GM13976 (cell line): ENCODE measurements around the gene MR1.

Experiments
- DNase-seq: peaks from one replicate; pipeline ENCODE4 v3.0.0; 2012; ENCODE audit warnings: low spot score
- CTCF ChIP-seq: IDR thresholded peaks from 2 replicates; pipeline ENCODE4 v1.5.1; 2012; ENCODE audit warnings: borderline replicate concordance, mild to moderate bottlenecking; ENCODE audit not compliant: insufficient read depth; ENCODE audit errors: extremely low read depth, missing control alignments, control extremely low read depth
- in situ Hi-C: fragments of 300-500 bp; cut with MboI; formaldehyde crosslinking; loops from one replicate; pipeline ENCODE4 v1.12.0; 2022; ENCODE audit warnings: low sequenced_read_pairs, mixed read lengths, inconsistent platforms; ENCODE audit not compliant: unreplicated experiment

The MR1 gene

GRCh38 chr1:181090641-181091126 is 56.9 kb downstream of the MR1 start:
- DNase-seq = no peak
- in situ Hi-C loops = loop anchor here (5.0 kb wide), 1 partner anchor 47 kb away; no protein-coding TSS in a partner anchor
- TF ChIP-seq CTCF = no peak

- DNase-seq = no peak
- in situ Hi-C loops = loop anchor here (5.0 kb wide), 1 partner anchor 46 kb away; no protein-coding TSS in a partner anchor
Measured at GRCh38 chr1:181091309-181092040, 57.7 kb downstream of the MR1 start.

GRCh38 chr1:181092056-181092455 is 58.3 kb downstream of the MR1 start:
- TF ChIP-seq CTCF = no peak
- in situ Hi-C loops = loop anchor here (5.0 kb wide), 1 partner anchor 45 kb away; no protein-coding TSS in a partner anchor
- no peak for DNase-seq

More at GRCh38 chr1:181091309-181092040, 57.7 kb downstream of the MR1 start:
- TF ChIP-seq CTCF = no peak

- DNase-seq = no peak
- in situ Hi-C loops = loop anchor here (5.0 kb wide), 1 partner anchor 44 kb away; no protein-coding TSS in a partner anchor
- TF ChIP-seq CTCF = no peak
Measured at GRCh38 chr1:181092883-181093458, 59.2 kb downstream of the MR1 start.

GRCh38 chr1:181094416-181095212 is 60.8 kb downstream of the MR1 start:
- TF ChIP-seq CTCF = no peak
- in situ Hi-C loops = loop anchor here (5.0 kb wide), 1 partner anchor 43 kb away; no protein-coding TSS in a partner anchor
- DNase-seq = no peak

GRCh38 chr1:181095260-181095659 is 61.5 kb downstream of the MR1 start:
- in situ Hi-C loops = no loop called here
- no peak for TF ChIP-seq CTCF
- DNase-seq = no peak
